NCI-H2171 treated with DMSO at 0.1 percent for 48 hours (cell line): Measurements from ENCODE around the gene PDS5A.
"Not testable (repeated sequence)": the region's sequence is repeated elsewhere in the genome, so short reads cannot be mapped to it uniquely, and the experiment has no call there.

ENCODE experiments used
- DNase-seq: peaks from one replicate; lab custom pipeline; 2025; lab: John Stamatoyannopoulos, UW

PDS5A gene

DNA sequence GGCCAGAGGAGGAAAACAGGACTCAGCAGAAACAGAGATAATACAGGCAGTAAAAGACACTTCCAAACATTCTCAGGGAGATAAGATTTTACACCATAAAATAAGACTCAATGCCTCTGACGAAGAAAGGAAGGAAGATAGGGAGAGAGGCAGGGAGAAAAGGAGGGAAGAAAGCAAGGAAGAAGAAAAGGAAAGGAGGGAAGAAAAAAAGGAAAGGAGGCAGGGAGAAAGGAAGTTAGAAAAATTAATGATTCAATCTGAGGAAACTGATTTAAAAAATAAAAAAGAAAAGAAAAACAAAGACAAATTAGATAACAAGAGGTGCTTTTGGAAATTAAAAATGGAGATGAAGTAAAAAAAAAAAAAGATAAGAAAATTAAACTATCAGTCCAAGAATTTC lies 72.1 kb downstream of the PDS5A start:
- DNase-seq, result no peak

DNA sequence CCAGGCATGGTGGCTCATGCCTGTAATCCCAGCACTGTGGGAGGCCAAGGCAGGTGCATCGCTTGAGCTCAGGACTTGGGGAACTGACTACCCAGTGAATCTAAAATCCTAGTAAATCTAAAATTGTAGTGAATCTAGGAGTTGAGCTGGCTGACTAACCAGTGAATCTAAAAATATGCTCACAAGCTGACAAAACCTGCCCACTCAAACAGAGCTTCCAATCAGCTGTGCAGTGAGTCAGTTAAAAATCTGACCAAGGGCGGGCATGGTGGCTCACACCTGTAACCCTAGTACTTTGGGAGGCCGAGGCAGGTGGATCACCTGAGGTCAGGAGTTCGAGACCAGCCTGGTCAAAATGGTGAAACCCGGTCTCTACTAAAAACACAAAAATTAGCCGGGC lies 72.7 kb downstream of the PDS5A start:
- DNase-seq, result not testable (repeated sequence)

DNA sequence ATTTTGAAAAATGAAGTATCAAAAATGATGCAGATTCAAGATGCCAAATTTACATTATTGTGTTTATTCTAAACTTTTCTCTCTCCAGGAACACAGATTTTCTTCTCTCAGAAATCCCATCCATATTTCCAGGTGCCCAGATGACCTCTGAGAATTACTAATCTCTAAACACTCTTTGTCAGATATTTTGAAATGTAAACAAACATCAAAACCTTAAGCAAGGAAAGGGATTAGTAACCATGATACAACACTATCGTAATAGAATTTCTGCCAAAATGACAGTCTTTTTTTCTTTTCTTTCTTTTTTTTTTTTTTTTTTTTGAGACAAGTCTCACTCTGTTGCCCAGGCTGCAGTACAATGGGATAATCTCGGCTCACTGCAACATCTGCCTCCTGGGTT lies 76.7 kb downstream of the PDS5A start:
- DNase-seq, result no peak

DNA sequence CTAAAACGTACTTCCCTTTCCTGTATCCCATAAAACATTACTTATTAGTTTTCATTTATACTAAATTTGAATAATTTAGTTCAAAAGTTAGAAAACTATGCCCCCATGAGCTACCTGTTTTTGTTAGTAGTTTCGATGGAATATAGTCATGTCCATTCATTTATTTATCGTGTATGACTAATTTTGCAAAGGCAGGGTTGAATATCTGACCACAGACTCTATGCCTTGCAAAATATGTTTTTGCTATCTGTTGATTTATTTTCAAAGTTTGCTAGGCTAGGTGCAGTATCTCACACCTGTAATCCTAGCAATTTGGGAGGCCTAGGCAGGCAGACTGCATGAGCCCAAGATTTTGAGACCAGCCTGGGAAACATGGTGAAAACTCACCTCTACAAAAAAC lies 78.4 kb downstream of the PDS5A start:
- no peak for DNase-seq

DNA sequence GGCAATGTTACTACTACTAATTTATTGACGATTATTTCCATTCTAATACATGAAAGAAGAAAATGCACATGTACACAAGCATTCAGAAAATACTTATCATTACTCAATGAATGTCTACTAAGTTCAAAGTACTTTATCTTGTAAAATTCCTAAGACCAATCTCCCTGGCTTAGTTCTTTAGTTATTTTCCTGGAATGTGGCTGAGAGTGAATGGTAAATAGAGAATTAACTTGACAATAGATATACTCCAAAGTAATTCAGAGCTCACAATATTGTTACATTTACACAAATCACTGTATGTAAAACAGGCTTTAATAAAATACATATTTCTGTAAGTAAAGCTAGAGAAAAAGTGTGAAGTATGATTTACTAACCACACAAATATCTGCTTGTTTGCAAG lies 79.7 kb downstream of the PDS5A start:
- DNase-seq, result no peak

DNA sequence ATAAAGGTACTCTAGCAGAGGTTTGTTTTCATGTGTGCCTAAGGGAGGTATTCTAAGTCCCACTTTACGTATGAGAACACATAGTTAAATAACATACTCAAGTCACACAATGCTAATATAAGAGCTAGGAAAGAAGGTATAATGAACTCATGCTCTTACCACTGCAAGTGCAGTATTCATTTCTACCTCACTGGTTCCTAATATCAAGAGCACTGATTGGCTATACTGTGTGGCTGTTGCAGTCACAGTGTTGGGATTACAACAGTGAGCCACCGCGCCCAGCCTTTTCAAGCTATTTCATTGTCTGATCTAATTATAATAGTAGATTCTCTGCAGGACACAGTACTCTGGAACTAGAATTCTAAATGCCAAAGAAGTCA lies 84.0 kb downstream of the PDS5A start:
- DNase-seq, result no peak

DNA sequence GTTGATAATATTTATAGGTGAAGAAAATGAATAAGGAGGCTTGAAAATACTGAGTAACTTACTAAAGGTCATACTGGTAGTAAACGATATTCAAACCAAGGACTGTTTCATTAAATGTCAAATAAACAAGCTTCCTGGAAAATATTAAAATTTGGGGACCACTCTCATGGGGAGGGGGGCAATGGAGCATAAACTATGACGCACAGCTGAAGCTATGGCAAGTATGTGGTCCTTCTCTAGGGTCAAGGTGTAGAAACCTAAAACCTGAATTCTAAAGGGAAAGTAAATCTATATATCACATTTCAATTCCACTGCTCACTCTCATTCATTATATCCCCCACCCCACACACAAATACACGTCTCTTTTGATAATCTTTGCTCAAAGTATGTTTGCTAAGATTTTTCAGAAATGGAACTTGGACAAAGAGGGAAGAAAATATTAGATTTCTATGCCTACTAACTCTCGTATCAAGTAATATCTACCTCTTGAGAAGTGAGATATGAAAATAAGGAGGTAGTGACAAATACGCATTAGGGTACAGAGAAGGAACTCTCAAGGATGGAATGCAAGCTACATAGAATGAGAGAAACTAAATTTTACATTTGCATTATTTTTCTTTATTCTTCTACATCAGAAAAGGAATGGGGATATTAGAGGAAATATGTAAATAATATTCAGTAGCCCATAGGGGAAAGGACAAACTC lies 84.6 kb downstream of the PDS5A start:
- DNase-seq, result no peak

DNA sequence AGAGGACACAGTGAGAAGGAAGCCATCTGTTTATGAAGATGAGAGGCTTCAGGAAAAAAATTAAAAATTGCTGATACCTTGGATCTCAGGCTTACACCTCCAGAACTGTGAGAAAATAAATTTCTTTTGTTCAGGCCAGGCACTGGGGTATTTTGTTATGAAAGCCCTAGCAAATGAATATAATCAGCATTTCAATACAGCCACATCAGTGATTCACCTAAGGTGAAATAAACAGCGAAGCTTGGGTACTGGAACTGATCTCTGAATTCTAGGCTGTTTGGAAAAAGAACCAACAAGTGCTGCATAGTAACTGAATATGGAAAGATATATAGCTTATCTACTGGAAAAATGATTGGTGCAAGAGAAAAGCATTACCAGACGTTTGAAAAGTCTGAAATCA lies 88.5 kb downstream of the PDS5A start:
- no peak for DNase-seq

DNA sequence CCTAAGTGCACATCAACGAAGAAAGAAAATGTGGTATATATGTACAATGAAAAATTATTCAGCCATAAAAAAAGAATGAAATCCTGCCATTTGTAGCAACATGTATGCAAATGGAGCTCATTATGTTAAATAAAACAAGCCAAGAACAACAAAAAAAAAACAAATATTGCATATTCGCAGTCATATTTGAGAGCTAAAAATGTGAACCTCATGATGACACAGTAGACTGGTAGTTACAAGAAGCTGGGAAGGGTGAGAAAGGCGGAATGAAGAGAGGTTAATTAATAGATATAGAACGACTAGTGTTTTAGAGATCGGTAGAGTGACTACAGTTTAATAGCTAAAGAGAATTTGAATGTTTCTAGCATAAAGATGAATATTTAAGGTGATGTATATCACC lies 89.2 kb downstream of the PDS5A start:
- DNase-seq, result no peak

DNA sequence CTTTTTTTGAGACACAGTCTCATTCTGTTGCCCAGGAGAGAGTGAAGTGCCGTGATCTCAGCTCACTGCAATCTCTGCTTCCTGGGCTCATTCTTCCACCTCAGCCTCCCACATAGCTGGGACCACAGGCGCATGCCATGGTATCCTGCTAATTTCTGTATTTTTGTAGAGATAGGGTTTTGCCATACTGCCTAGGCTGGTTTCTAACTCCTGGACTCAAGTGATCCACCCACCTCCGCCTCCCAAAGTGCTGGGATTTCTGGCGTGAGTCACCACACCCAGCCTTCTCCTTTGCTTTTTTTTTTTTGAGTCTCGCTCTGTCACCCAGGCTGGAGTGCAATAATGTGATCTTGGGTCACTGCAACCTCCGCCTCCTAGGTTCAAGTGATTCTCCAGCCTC lies 94.1 kb downstream of the PDS5A start:
- DNase-seq, result no peak

DNA sequence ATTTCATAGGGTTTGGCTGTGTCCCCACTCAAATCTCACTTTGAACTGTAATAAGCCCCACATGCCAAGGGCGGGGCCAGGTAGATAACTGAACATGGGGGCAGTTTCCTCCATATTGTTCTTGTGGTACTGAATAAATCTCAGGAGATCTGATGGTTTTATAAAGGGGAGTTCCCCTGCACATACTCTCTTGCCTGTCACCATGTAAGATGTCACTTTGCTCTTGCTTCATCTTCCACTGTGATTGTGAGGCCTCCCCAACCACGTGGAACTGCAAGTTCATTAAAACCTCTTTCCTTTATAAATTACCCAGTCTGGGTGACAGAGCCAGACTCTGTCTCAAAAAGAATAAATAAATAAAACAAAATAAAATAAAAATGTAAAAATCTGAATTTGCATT lies 95.9 kb downstream of the PDS5A start:
- DNase-seq, result no peak

DNA sequence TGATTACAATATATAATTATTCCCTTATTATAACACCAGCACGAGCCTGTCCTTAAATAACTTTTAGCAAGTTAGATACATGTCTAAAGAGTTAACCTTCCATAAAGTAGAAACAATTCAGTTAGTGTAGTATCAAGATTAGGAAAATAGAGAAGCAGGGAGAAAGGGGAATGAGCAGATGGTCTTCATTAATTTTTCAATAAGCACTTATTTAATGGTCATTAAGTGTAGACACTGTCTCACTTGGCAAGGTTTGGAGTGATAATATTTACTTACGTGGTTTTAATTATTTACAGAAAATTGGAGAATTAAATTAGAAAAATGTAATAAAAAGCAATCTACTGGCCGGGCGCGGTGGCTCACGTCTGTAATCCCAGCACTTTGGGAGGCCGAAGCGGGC lies 99.7 kb downstream of the PDS5A start:
- DNase-seq, result no peak

DNA sequence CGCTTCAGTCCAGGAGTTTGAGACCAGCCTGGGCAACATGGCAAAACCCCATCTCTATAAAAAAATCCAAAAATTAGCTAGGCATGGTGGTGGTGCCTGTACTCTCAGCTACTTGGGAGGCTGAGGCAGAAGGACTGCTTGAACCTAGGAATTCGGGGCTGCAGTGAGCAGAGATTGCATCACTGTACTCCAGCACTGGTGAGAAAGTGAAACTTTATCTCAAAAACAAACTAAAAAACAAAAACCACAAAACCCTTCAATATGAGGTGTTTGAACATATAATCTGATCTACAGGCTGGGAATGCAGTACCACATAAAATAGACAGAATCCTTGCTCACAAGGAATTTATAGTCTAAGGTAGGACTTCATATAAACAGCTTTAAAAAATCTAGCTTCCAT lies 103.9 kb downstream of the PDS5A start:
- no peak for DNase-seq

DNA sequence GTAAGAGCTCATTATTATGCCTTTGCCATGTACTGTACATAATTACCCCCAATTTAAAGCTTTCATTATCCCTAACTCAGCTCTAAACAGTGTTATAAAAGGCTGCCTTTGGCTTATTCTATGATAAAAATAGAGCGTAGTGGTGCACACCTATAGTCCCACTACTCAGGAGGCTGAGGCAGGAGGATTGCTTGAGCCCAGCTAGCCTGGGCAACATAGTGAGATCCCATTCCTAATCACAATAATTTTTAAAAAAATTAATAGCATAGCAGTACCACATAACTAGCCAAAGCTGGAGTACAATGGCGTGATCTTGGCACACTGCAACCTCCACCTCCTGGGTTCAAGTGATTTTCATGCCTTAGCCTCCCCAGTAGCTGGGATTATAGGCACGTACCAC lies 112.4 kb downstream of the PDS5A start:
- DNase-seq, result no peak

DNA sequence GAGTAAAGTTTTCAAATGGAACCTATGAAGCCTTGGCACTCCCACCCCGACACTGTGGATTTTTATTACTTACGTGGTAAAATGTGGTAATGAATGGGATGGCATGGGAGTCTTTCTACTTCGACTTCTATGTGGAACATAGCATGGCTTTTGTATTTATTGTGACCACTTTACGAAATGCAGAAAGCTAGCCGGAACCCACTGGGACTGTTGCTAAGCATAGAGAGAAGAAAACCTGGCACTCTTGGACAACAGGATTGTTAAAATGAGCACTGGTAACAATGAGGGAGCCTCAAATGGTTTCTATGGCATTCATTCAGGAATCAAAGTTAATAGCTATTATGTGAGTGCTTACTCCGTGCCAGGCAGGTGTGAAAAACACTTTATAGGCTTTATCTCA lies 113.3 kb downstream of the PDS5A start:
- DNase-seq, result no peak

DNA sequence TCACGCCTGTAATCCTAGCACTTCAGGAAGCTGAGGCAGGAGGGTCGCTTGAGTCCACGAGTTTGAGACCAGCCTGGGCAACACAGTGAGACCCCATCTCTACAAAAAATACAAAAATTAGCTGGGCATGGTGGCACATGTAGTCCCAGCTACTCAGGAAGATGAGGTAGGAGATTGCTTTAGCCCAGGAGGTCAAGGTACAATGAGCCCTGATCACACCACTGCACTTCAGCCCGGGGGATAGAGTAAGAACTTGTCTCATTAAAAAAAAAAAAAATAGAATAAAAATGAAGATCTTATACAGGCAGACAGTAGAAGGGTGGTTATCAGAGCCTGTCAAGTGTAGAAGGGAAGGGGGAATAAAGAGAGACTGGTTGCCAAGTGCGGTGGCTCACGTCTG lies 116.9 kb downstream of the PDS5A start:
- no peak for DNase-seq

DNA sequence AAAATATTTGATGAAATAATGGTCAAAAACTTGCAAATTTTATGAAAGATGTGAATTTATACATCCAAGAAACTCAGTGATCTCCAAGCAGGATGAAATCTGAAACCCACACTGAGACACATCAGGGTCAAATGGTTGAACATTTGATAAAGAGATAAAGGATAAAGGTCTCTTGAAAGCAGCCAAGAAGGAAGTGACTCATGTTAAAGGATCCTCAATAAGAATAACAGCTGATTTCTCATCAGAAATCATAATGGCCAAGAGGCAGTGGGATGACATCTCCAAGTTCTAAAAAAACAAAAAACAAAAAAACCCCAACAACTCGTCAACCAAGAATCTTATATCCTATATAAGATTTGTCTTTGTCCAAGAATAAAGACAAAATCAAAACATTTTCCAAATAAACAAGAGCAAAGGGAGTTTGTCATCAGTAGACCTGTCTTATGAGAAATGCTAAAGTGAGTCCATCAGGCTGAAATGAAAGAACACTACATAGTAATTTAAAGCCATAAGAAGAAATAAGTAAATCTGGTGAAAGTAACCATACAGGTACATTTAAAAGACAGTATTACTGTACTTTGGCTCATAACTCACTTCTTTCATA lies 121.7 kb downstream of the PDS5A start:
- no peak for DNase-seq

DNA sequence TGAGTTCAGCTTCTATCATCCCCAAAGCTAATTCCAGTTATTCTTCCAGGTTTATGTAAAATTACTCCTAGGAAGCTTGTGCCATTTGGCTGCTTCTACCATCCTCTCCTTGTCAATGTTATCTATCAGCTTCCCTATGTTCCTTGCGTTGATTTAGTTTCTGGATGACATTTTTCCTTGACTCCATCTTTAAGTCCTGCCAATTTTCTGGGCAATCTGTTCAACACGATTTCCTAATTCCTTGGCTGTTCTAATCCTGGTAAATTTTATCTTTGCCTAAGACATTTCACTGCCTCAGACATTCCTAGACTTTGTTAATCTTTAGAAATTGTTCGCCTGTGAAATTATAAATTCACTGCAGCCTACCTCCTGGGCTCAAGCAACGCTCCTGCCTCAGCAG lies 125.1 kb downstream of the PDS5A start:
- DNase-seq, result no peak

DNA sequence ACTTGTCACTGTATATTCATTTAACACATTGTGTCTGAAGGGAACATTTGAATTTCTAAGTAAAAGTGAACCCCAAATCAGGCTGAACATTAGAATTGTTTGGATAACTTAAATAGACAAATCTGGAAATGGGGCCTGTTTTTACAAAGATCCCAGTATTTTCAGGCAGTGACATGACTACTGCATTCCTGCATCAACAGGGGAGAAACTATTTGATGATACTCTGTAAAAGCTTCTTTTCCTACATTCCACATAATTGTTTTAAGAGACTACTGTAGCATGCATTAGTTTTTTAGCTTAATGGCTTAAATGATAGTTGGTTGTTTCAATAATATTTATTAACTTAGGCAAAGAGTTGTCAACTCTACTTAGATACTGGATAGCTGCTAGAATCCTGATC lies 127.0 kb downstream of the PDS5A start:
- DNase-seq, result no peak

DNA sequence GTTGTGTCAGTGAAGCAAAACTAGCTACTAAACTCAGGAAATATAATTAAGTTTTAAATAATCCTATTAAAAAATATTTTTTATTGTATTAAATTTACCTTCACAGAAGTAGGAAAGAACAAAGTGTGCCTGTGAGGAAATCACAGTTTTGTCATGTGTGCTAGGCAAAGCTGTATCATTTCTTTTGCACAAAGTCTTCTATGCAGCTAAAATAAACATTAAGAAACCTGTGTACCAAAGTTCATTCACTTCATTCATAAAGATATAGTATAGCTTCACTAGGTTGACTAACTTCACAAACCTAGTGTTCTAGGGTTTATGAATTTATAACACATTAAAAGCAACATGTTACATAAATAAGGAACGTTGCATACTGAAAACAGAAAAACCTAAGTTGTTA lies 131.0 kb downstream of the PDS5A start:
- DNase-seq, result no peak

DNA sequence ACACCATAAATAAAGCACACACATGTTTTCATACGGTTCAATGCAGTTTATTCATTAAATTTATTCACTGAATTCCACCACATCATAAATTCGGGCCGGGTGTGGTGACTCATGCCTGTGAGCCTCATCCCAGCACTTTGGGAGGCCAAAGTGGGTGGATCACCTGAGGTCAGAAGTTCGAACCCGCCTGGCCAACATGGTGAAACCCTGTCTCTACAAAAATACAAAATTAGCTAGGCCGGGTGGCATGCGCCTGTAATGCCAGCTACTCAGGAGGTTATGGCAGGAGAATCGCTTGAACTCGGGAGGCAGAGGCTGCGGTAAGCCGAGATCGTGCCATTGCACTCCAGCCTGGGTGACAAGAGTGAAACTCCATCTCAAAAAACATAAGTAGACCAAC lies 131.6 kb downstream of the PDS5A start:
- no peak for DNase-seq

DNA sequence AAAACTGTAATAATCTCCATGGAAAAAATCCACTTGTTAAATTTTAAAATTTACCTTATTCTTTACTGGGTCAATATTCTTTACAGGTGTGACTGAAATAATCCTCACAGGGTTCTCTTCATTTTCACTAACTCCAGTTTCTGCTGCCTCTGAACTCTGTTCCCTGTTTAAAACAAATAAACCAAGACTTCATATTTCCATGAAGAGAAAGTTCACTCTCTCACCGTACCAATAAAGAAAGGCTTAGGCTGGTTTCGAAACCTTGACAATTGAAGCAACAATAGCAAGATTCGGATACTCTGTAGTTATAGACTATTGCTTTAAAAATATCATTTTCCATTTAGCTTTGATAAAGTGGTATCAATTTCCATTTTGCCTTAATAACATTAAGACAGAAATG lies 135.8 kb downstream of the PDS5A start:
- no peak for DNase-seq

DNA sequence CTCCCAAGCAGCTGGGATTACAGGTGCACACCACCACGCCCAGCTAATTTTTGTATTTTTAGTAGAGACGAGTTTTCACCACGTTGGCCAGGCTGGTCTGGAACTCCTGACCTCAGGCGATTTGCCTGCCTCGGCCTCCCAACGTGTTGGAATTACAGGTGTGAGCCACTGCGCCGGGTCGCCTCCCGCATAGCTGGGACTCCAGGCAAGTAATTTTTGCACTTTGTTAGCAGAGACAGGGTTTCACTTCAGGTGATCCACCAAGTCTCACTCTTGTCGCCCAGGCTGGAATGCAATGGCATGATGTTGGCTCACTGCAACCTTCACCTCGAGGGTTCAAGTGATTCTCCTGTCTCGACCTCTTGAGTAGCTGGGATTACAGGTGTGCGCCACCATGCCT lies 137.2 kb downstream of the PDS5A start:
- DNase-seq, result not testable (repeated sequence)

DNA sequence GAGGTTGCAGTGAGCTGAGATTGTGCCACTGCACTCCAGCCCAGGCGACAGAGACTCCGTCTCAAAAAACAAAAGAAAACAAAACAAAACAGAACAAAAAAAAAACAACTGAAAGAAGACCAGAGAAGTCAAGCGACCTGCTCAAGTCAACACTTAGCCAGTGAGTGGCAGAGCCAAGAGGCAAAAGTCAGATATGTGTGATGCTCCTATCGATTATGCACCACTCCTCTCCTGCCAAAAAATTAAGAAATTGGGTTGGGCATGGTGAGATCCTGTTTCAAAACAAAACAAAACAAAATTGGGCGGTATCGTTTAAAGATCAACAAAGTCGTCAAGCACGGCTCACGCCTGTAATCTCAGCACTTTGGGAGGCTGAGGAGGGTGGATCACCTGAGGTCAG lies 137.7 kb downstream of the PDS5A start:
- DNase-seq, result no peak
